SK-N-MC (cell line): Measurements from ENCODE around the gene ZC3H14.

ENCODE experiments used
- EZH2 ChIP-seq: fragments of 200-600 bp; sonication (generic); IDR thresholded peaks from one replicate; pipeline ENCODE4 v1.6.1; 2017; ENCODE audit warnings: antibody characterized with exemption
- FOXP2 ChIP-seq: optimal IDR thresholded peaks from 2 replicates; pipeline ENCODE3; 2011; ENCODE audit warnings: mild to moderate bottlenecking, moderate library complexity; ENCODE audit not compliant: insufficient read depth; ENCODE audit errors: extremely low read length, control extremely low read depth
- POLR2AphosphoS5 ChIP-seq: IDR thresholded peaks from 2 replicates; pipeline ENCODE4 v1.6.1; 2012; ENCODE audit warnings: mild to moderate bottlenecking, low read depth, low read length, borderline replicate concordance

- TF ChIP-seq EZH2 = no peak
- no peak for TF ChIP-seq POLR2AphosphoS5
- no peak for TF ChIP-seq FOXP2
Observed at GRCh38 chr14:88565427-88565826, 2.6 kb downstream of the ZC3H14 start.
